Measurements from ENCODE around the gene TRIM26. TPM values are rescaled to one million over a fixed set of nuclear protein-coding genes. Genes with fewer than 3 reads are reported as not detected.

TRIM26 gene
- total RNA-seq, 4 donors from 2014 or later: 32.5 to 45.7 (median 38.8) TPM

GRCh38 chr6:30163090-30163917 is 49.9 kb downstream of the TRIM26 start, which contains the start of gene TRIM15:
TRIM15 (plus strand) TSS chr6:30163546; CDS start chr6:30163685, 139 bp downstream.
- ATAC-seq (ENCODE audit: low FRiP score) (no peak), DNase-seq (ENCODE audit: low spot score) (no peak)
- TF ChIP-seq, protein P1, sequence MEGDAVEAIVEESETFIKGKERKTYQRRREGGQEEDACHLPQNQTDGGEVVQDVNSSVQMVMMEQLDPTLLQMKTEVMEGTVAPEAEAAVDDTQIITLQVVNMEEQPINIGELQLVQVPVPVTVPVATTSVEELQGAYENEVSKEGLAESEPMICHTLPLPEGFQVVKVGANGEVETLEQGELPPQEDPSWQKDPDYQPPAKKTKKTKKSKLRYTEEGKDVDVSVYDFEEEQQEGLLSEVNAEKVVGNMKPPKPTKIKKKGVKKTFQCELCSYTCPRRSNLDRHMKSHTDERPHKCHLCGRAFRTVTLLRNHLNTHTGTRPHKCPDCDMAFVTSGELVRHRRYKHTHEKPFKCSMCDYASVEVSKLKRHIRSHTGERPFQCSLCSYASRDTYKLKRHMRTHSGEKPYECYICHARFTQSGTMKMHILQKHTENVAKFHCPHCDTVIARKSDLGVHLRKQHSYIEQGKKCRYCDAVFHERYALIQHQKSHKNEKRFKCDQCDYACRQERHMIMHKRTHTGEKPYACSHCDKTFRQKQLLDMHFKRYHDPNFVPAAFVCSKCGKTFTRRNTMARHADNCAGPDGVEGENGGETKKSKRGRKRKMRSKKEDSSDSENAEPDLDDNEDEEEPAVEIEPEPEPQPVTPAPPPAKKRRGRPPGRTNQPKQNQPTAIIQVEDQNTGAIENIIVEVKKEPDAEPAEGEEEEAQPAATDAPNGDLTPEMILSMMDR (IDR thresholded peaks at IDR 0.05): no peak

- DNase-seq (ENCODE audit: low spot score) (no peak), ATAC-seq (ENCODE audit: low FRiP score) (no peak)
- TF ChIP-seq, protein P1 (IDR thresholded peaks at IDR 0.05): no peak
Measured at GRCh38 chr6:30162265-30163089, 50.7 kb downstream of the TRIM26 start.

- TF ChIP-seq, protein P1 (IDR thresholded peaks at IDR 0.05): no peak
- no peak for ATAC-seq (ENCODE audit: low FRiP score)
- no peak for DNase-seq (ENCODE audit: low spot score)
Measured at GRCh38 chr6:30160785-30161531, 52.2 kb downstream of the TRIM26 start, which contains the start of gene TRIM10. TRIM10 (minus strand) TSS chr6:30161211; CDS start chr6:30160858, 353 bp downstream.

DNA sequence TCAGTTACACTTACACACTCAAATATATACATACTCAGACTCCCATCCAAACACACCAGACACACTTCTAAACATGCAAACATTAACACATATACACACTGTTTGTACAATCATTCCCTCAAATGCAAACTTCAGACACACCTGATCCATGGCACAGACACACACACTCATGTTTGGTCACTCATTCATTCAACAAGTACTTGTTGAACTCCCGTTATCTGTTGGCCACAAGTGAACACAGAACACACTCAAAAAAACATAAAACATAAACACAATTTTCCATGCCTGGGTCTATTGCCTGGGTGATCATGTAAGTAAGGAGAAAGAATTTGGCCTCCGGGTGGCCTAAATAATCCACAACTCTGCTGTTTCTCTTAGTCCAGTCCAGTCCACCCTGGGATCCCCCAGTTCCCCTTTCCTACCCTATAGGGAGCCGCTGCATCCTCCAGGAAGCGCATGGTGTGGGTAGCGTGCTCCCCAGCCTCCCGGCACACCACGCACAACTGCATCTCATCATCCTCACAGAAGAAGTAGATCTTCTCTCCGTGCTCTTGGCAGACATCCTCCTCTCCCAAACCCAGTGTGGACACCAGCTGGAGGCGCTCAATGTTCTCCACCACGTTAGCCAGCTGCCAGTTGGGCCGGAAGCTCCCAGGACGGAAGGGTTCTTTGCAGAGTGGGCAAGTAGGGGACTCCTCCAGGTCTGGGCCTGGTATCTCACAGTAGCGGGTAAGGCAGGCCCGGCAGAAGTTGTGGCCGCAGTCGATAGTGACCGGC is 53.0 kb downstream of the TRIM26 start:
- ATAC-seq (ENCODE audit: low FRiP score) (no peak), DNase-seq (ENCODE audit: low spot score) (no peak)
- TF ChIP-seq, protein P1 (IDR thresholded peaks at IDR 0.05): no peak

DNA sequence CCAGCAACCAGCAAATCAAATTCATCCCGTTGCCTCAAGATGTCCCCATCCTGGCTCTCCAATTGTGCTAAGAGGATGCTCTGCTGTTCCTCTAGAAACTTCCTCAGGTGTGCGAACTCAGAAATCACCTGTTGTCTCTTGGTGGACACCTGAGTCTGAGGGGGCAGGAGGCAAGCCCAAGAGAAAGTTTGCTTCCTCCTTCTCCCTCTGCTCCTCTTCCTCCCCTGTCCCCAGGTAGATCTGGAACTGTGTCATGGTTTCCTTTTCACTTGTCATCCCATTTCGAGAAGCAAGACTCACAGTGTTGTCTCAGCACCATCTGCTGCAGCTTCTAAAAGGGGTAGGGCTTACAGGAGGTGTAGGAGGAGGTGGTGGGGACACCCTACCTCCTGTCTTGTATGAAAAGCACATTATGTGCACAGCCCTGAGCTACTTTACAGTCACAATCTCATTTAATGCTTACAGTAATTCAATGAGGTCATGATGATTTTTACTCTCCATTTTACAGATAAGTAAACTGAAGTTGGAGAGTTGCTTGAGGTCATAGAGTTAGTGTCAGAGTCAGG is 54.6 kb downstream of the TRIM26 start:
- DNase-seq (ENCODE audit: low spot score) (no peak), ATAC-seq (ENCODE audit: low FRiP score) (no peak)
- TF ChIP-seq, protein P1 (IDR thresholded peaks at IDR 0.05): no peak

DNA sequence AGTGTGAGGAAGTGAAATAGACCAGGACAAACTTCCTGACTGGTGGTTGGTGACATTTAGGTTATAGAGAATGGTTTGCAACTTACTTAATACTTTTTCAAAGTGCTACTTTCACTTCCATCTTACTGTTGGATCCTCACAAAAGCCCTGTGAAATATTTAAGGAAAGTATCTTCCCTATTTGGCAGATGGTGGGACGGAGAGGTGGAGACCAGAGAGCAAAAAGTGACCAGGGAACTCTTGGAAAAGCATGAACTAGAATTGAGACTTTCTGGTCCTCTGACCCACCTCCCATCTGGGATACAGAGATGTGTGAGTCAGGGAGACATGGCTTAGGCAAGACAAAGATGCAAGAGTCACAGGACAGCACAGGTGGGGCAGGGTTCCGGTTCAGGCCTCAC is 55.2 kb downstream of the TRIM26 start:
- DNase-seq (ENCODE audit: low spot score) (no peak), ATAC-seq (ENCODE audit: low FRiP score) (no peak)
- TF ChIP-seq, protein P1 (IDR thresholded peaks at IDR 0.05): no peak
